ENCODE results near the gene RUFY3.

RUFY3 gene

DNA sequence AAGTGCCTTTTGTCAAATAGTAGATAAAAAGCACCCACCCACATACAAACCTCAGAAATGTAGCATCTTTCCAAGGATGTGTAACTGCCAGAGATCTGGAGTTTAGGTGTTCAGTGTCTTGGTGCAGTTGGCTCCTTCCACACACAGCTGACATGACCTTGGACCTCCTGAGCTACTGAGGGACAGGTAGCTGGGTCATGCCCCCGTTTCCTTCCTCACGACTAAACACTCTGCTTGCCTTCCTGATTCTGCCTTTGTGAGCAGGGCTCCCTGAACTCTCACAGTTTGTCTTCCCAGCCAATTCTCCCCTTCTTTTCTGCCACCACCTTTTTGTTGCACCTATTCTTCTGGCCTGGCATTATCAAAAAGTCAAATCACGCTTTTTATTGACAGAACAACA, 10.2 kb upstream of the RUFY3 start:
- no peak for DNase-seq (ENCODE audit: extremely low spot score)
- ChIA-PET POLR2A (no interaction called here), CTCF (no interaction called here)
- no peak for TF ChIP-seq PKNOX1 (IDR thresholded peaks at IDR 0.05)
- TF ChIP-seq ELF4 (IDR thresholded peaks at IDR 0.05) = no peak
- no peak for TF ChIP-seq FOXM1 (IDR thresholded peaks at IDR 0.05; ENCODE audit: borderline replicate concordance)
- TF ChIP-seq NFRKB (IDR thresholded peaks at IDR 0.05) = no peak
- no peak for TF ChIP-seq SUZ12 (IDR thresholded peaks at IDR 0.05)
- TF ChIP-seq CTBP1 (IDR thresholded peaks at IDR 0.05; ENCODE audit: borderline replicate concordance) = no peak
- no peak for TF ChIP-seq L3MBTL2 (conservative IDR thresholded peaks at IDR 0.05)
- TF ChIP-seq ZNF384 (IDR thresholded peaks at IDR 0.05) = no peak
- no peak for TF ChIP-seq FOXK2 (IDR thresholded peaks at IDR 0.05)
- TF ChIP-seq FOXA1 (IDR thresholded peaks at IDR 0.05) = no peak
- no peak for TF ChIP-seq HDGF (IDR thresholded peaks at IDR 0.05; ENCODE audit: borderline replicate concordance)
- TF ChIP-seq TARDBP (IDR thresholded peaks at IDR 0.05) = no peak
- no peak for TF ChIP-seq LEF1 (IDR thresholded peaks at IDR 0.05; ENCODE audit: borderline replicate concordance)
- TF ChIP-seq BHLHE40 (IDR thresholded peaks at IDR 0.05; ENCODE audit: borderline replicate concordance) = no peak
- TF ChIP-seq ARNT (IDR thresholded peaks at IDR 0.05) = no peak
- no peak for TF ChIP-seq SP1 (IDR thresholded peaks at IDR 0.05)

GRCh38 chr4:70712150-70712549, 9.6 kb upstream of the RUFY3 start:
- no peak for DNase-seq (ENCODE audit: extremely low spot score)
- no peak for TF ChIP-seq SP1 (IDR thresholded peaks at IDR 0.05)
- TF ChIP-seq CTBP1 (IDR thresholded peaks at IDR 0.05; ENCODE audit: borderline replicate concordance) = no peak
- no peak for TF ChIP-seq TARDBP (IDR thresholded peaks at IDR 0.05)
- no peak for TF ChIP-seq LEF1 (IDR thresholded peaks at IDR 0.05; ENCODE audit: borderline replicate concordance)
- POLR2A ChIA-PET = interaction anchor here (0.7 kb wide), 1 partner anchor 8 kb away, joined by 4 read pairs; no protein-coding TSS in a partner anchor
- CTCF ChIA-PET = no interaction called here

- POLR2A ChIA-PET = interaction anchor here (0.7 kb wide), 1 partner anchor 9 kb away, joined by 4 read pairs; no protein-coding TSS in a partner anchor
- no peak for TF ChIP-seq L3MBTL2 (conservative IDR thresholded peaks at IDR 0.05)
- TF ChIP-seq SUZ12 (IDR thresholded peaks at IDR 0.05) = no peak
- TF ChIP-seq NFRKB (IDR thresholded peaks at IDR 0.05) = no peak
- TF ChIP-seq SP1 (IDR thresholded peaks at IDR 0.05) = no peak
- TF ChIP-seq FOXM1 (IDR thresholded peaks at IDR 0.05; ENCODE audit: borderline replicate concordance) = no peak
- no peak for TF ChIP-seq CTBP1 (IDR thresholded peaks at IDR 0.05; ENCODE audit: borderline replicate concordance)
- TF ChIP-seq FOXK2 (IDR thresholded peaks at IDR 0.05) = no peak
- no peak for TF ChIP-seq HDGF (IDR thresholded peaks at IDR 0.05; ENCODE audit: borderline replicate concordance)
- no peak for TF ChIP-seq BHLHE40 (IDR thresholded peaks at IDR 0.05; ENCODE audit: borderline replicate concordance)
- no peak for TF ChIP-seq LEF1 (IDR thresholded peaks at IDR 0.05; ENCODE audit: borderline replicate concordance)
- no peak for TF ChIP-seq PKNOX1 (IDR thresholded peaks at IDR 0.05)
- no peak for TF ChIP-seq ZNF384 (IDR thresholded peaks at IDR 0.05)
- TF ChIP-seq TARDBP (IDR thresholded peaks at IDR 0.05) = no peak
- TF ChIP-seq ELF4 (IDR thresholded peaks at IDR 0.05) = no peak
- no peak for TF ChIP-seq ARNT (IDR thresholded peaks at IDR 0.05)
- DNase-seq (ENCODE audit: extremely low spot score) = no peak
- CTCF ChIA-PET = no interaction called here
These were observed 8.9 kb upstream of the RUFY3 start for GRCh38 chr4:70712604-70713452.

- no peak for DNase-seq (ENCODE audit: extremely low spot score)
- TF ChIP-seq NFRKB (IDR thresholded peaks at IDR 0.05) = no peak
- no peak for TF ChIP-seq PKNOX1 (IDR thresholded peaks at IDR 0.05)
- TF ChIP-seq LEF1 (IDR thresholded peaks at IDR 0.05; ENCODE audit: borderline replicate concordance) = no peak
- no peak for TF ChIP-seq ARNT (IDR thresholded peaks at IDR 0.05)
- TF ChIP-seq ZNF384 (IDR thresholded peaks at IDR 0.05) = no peak
- TF ChIP-seq HDGF (IDR thresholded peaks at IDR 0.05; ENCODE audit: borderline replicate concordance) = no peak
- no peak for TF ChIP-seq TARDBP (IDR thresholded peaks at IDR 0.05)
- TF ChIP-seq L3MBTL2 (conservative IDR thresholded peaks at IDR 0.05) = no peak
- no peak for TF ChIP-seq FOXA1 (IDR thresholded peaks at IDR 0.05)
- no peak for TF ChIP-seq FOXK2 (IDR thresholded peaks at IDR 0.05)
- TF ChIP-seq CTBP1 (IDR thresholded peaks at IDR 0.05; ENCODE audit: borderline replicate concordance) = no peak
- no peak for TF ChIP-seq SP1 (IDR thresholded peaks at IDR 0.05)
- ChIA-PET POLR2A (no interaction called here), CTCF (no interaction called here)
These were observed 8.2 kb upstream of the RUFY3 start for GRCh38 chr4:70713453-70714078.

DNA sequence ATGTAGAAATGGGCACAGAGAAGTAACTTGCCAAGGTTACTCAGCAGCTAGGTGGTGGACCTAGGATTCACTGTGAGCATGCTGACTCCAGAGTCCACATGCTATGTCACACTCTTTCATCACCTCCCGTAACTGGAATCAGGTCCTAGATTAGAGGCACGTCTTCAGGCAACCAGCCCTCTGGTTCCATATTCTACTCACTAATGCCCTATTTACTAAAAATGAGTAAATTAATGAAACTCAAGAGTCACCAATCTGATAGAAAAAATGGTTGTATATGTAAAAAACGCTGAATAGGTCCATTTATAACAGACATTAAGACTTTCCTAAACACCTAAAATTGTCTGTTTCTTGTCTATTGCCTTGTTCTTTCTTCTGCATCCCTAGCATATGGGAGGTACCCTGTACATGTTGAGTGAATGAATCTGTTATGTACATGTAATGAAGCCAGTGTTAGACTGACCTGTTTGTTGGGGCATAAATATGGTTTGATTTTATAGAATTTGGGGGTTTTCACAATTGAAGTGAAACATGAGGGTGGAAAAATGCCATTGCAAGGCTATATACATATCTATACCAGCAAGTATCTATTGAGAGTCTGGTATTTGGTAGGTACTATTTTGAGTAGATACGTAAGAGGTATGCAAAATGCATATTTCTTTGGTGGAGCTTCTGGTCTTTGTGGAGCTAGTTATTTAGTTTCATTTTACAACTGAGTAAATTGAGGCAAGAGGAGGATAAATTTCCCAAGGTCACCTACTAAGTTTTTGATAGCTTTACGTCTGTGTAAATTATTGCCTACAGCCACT, 7.5 kb upstream of the RUFY3 start:
- TF ChIP-seq HDGF (IDR thresholded peaks at IDR 0.05; ENCODE audit: borderline replicate concordance) (no peak), BHLHE40 (IDR thresholded peaks at IDR 0.05; ENCODE audit: borderline replicate concordance) (no peak), ELF4 (IDR thresholded peaks at IDR 0.05) (no peak), CTBP1 (IDR thresholded peaks at IDR 0.05; ENCODE audit: borderline replicate concordance) (no peak), ARNT (IDR thresholded peaks at IDR 0.05) (no peak)
- ChIA-PET CTCF (no interaction called here), POLR2A (interaction anchor here (1.4 kb wide), 1 partner anchor 21 kb away, joined by 3 read pairs; no protein-coding TSS in a partner anchor)
- no peak for DNase-seq (ENCODE audit: extremely low spot score)

Measured in HEK293T (cell line).